Stimulated activated CD4-positive, alpha-beta T cell treated with anti-CD3 and anti-CD28 coated beads, Interleukin-1b, Interleukin-23, amount 100 ng/mL, for 48 hours (primary cell): ENCODE measurements around the gene BPIFB3.

Experiments used
- DNase-seq: peaks from one replicate; pipeline ENCODE4 v3.0.0-alpha.2; 2020

The BPIFB3 gene

GRCh38 chr20:33053291-33054106 is at the start of gene BPIFB3:
Gene BPIFB3, plus strand, starts transcription at chr20:33053903. Its CDS starts 1,533 bp downstream, at chr20:33055436.
- no peak for DNase-seq

GRCh38 chr20:33004141-33004751 is 49.5 kb upstream of the BPIFB3 start, which contains the start of gene SUN5:
Gene SUN5, minus strand, starts transcription at chr20:33004433. Its CDS starts 93 bp downstream, at chr20:33004340.
- DNase-seq, result no peak

DNA sequence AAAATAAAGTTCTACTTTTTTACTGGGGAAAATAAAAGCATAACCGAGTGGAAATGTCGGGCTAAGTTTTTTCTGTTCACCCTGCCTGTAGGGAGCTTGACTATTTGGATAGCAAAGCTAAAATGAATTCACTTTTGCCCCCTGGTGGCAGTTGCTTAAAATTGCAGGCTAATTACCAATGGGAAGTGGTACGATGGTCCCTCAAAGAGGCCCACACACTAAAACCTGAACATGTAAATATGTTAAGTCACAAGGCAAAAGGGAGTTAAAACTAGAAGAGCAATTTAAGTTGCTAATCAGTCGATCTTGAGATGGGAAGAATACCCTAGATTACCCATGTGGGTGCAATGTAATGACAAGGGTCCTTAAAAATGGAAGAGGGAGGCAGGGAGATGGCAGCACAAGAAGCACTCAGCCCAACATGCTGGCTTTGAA is 48.6 kb upstream of the BPIFB3 start:
- DNase-seq, result peak; percentile 29

GRCh38 chr20:33005908-33006775 is 47.6 kb upstream of the BPIFB3 start:
- no peak for DNase-seq

- no peak for DNase-seq
Observed at GRCh38 chr20:33006776-33007375, 46.8 kb upstream of the BPIFB3 start.

DNA sequence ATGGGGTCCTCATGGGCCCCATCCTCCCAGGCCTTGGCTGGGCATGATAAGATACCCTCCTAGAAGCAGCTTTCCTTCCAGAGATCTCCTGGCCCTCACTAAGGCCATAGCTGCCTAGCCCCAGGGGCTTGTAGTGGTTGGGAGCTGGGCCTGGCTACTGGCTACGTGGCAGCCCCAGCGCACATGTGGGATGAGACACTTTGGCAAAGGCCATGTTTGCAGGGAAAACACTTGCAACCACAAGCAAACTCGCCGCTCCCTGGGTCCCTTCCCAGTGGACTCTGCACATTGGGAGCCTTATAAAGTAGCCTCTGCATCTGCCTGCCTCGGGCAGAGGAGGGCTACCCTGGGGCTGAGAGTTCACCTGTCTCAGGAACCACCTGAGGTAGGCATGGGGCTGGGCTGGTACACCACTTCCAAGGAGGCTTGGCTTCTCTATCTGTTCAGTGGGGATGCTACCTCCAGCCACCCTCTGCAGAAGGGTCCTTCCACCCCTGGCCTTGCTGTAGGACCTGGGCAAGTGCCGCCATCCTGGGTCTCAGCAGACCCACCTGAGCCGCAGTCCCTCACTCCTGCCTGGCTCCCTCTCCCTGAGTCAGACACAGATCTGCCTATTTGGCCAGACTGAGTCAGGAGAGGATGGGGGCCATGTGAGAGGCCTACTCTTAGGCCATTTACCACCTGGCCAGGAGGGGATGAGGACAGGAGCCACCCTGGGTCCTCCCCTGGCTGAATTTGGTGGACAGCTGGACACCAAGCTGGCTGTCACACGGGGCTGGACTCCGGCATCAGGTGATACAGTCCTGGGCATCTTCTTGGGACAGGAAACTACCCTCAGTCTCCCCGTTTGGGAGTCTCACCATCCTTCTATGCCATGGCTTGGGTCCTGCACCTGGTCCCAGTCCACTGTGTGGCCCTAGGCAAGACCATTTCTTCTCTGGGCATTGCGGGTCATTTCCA is 46.0 kb upstream of the BPIFB3 start, which contains the start of gene BPIFB2:
TSS of gene BPIFB2 (plus strand) at position 329 of the 960 bp plus-strand sequence. CDS start 871 bp downstream, outside the sequence.
- DNase-seq, result no peak

DNA sequence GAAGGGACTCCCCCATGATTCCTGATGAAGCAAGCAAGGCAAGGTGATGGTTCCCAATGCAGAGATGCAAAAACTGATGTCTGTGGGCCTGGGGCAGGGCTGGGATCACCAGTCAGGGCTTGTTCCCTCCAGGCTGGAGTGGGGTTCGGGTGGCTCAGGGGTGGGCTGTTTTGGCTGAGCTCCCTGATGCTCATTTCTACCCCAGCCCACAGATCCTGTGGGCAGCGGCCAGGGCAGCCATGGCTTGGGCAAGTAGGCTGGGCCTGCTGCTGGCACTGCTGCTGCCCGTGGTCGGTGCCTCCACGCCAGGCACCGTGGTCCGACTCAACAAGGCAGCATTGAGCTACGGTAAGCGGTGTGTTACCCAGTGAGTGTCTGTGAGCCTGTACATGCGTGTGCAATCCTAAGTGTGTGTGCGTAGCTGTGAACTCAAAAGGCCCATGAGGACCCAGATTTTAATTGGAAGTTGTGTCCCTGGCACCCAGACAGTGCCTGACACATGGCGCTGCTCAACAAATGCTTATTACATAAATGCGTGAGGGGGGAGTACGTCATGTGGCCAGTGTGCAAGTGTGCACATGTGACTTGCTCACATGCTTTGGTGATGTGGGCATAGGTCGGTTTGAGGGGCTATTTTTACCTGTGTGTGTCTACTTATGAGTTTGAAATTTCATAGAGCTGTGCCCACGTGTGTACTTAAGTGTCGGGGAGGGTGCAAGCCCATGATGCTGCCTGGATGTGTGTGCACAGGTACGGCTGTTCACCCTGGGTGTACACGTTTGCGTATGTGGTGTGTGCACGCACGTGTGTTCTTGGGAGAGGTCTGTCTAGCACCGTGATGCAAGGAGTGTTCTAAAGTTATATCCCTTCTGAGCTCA is 45.1 kb upstream of the BPIFB3 start:
- DNase-seq, result no peak

DNA sequence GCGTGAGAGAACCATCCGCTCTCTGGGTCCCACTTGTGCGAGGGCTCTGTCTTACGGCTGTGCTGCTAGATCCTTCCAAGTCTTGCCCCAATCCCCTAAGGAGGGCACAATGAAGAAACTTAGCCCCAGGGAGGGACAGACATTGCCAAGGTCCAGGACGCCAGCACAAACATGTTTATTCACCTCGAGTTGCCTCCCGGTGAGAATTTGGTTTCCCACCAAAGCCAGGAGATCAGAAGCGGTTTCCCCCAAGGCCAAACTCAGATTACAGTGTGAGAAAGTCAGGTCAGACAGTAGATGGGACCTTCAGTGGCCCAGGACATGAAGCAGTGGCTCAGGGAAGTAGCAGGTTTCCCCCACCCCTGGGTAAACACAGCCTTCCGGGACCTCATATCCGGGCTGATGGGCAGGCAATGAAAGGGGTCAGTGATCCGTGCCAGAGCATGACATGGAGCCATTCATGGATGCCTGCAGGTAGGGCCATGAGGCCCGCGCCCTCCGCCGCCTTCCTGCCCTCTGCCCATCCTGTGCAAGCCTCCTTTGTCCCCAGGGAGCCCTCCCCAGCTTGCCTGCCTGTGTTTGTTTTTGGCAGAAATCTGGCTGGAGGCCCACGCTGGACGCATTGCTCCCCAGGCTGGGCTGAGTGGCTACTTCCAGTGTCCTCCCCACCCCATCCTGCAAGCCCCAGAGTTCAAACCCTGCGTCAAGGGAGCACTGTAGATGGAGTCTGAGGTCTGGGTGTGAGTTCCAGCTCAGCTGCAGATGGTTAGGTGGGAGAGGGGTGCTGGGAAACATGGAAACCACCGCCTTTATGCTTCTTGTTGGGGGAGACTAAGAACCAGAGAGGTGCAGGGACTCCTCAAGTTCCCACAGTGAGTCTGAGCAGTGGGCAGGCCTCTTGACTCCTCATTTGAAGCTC is 44.2 kb upstream of the BPIFB3 start:
- DNase-seq, result no peak

DNA sequence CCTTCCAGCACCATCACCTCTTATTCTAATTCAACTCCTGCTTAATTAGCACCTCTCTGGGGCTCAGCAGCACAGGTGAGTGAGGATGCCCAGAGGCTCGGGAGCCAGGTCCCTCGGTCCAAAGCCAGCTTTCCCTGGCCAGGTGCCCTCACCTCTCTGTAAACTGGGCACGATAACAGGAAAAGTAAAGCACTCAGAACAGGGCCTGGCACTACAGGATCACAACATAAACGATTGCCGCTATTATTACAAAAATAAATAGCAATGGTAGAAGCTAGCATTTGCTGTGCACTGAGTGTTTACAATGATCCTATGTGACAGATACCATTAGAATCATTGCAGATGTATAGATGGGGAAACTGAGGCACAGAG is 43.6 kb upstream of the BPIFB3 start:
- no peak for DNase-seq

DNA sequence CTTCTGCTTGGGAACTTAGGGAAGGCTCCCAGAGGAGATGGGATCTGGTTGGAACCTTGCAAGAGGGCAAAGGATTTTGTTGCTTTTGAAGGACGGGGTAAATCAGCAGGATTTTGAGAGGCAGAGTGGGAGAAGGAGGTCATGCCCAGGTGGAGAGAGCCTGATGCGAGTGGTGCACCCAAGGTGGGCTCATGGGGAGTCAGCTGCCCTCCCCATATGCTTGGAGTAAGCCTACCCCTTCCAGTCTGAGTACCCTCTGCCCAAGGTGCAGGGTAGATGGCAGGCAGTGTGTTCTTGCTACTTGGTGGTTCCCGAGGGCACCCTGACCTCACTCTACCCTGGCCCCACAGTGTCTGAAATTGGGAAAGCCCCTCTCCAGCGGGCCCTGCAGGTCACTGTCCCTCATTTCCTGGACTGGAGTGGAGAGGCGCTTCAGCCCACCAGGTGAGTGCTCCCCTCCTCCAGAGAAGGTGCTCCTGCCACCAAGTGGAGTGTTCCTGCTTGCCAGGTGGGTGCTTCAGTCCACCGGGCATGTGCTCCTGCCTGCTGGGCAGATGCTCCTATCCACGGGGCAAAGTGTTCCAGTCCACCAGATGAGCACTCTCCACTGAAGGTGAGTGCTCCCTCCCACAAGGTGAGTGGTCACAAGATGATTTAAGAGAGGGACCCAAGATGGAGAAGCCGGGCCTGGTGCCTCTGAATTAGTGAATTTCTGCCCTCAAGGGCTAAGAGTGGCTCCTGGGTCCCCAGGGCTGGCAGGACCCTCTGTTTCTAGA is 42.8 kb upstream of the BPIFB3 start:
- DNase-seq, result no peak

DNA sequence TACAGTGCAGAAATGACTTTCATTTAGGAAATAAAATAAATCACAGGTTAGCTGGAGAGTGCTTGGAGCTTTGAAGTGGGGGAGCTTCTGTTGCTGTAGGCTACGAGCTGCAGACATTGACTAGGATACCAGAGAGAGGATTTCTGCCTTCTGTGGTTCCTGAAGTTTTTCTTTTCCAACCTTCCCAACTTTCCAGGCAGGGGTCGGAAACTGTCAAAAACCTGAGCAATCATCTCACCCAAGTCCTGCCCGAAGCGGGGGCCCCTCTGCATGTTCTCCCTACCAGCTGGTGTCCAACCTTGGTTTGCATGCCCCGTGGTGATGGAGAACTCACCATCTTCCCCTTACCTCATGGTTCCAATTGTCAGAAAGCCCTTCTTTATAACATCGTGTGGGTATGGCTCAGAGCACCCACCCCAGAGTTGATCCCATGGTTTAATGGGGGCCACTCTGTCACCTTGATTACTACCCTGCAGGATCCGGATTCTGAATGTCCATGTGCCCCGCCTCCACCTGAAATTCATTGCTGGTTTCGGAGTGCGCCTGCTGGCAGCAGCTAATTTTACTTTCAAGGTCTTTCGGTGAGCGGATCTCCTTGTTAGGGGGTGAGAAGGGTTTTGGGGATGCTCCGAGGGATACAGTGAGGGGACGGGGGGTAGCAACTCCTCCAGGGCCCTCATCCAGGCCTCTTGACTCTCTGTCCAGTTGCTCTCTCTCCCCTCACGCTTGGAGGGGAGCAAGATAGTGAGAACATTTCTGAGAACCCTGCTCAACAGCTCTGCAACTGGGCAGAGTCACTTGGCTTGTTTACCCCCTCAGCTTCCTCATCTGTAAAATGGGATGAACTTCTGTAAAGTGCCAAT is 41.1 kb upstream of the BPIFB3 start:
- DNase-seq, result no peak

- DNase-seq, result no peak
Observed at GRCh38 chr20:33013701-33014326, 39.9 kb upstream of the BPIFB3 start.

GRCh38 chr20:33014336-33015113 is 39.2 kb upstream of the BPIFB3 start:
- no peak for DNase-seq

DNA sequence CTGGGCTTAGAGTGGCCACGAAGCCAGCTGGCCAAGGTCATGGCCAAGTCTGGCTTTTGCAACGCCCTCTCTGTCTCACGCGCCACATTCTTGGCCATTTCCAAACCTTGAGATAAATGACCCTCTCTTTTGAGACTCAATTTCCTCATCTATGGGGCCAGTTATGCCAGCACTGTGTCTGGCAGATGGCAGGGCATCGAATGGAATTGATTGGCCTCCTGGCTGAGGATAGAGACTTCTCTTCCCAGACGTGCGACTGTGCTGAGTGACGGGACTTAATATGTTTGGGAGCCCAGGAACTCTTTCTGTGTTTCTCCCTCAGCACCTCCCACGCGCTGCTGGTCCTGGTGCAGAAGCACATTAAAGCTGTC is 38.6 kb upstream of the BPIFB3 start:
- no peak for DNase-seq

- DNase-seq, result no peak
Observed at GRCh38 chr20:33015700-33016580, 37.8 kb upstream of the BPIFB3 start.
